Astrocyte (in vitro differentiated cells and primary cell): ENCODE measurements around the gene NRBF2. TPM values are rescaled to one million over a fixed set of nuclear protein-coding genes. Genes with fewer than 3 reads are reported as not detected.

Experiments
- DNase-seq: peaks from one replicate; pipeline ENCODE4 v3.0.0-alpha.2; 2010; ENCODE audit warnings: low read depth
- FAIRE-seq: peaks from 2 replicates; lab custom pipeline; 2011; peaks lifted over from hg19 to GRCh38; lab: Jason Lieb, UNC
- H2AFZ ChIP-seq: 2 replicates; pipeline ENCODE4 v1.6.0; 2012; ENCODE audit warnings: low read depth, low read length, inconsistent platforms
- H3K27ac ChIP-seq: 2 replicates; pipeline ENCODE4 v1.5.1; 2011; ENCODE audit warnings: low read depth, low read length, inconsistent platforms
- H3K27me3 ChIP-seq: 2 replicates; pipeline ENCODE4 v1.6.0; 2011; ENCODE audit warnings: low read length, inconsistent platforms; ENCODE audit not compliant: insufficient read depth
- H3K36me3 ChIP-seq: 2 replicates; pipeline ENCODE4 v1.5.1; 2011; ENCODE audit warnings: low read length, inconsistent platforms; ENCODE audit not compliant: insufficient read depth
- H3K4me1 ChIP-seq: 2 replicates; pipeline ENCODE4 v1.5.1; 2011; ENCODE audit warnings: low read length, inconsistent platforms; ENCODE audit not compliant: insufficient read depth
- H3K4me2 ChIP-seq: 2 replicates; pipeline ENCODE4 v1.6.0; 2012; ENCODE audit warnings: low read length, inconsistent platforms
- H3K4me3 ChIP-seq: 2 replicates; pipeline ENCODE4 v1.5.1; 2011; ENCODE audit warnings: low read depth, mild to moderate bottlenecking, low read length, inconsistent platforms; ENCODE audit not compliant: insufficient read depth
- H3K79me2 ChIP-seq: 2 replicates; pipeline ENCODE4 v1.6.0; 2012; ENCODE audit warnings: mild to moderate bottlenecking, low read length, inconsistent platforms; ENCODE audit not compliant: insufficient read depth
- H3K9ac ChIP-seq: 2 replicates; pipeline ENCODE4 v1.6.0; 2012; ENCODE audit warnings: mild to moderate bottlenecking, low read length, inconsistent platforms
- H3K9me3 ChIP-seq: 2 replicates; pipeline ENCODE4 v1.5.1; 2012; ENCODE audit warnings: low read depth, mild to moderate bottlenecking, low read length, inconsistent platforms; ENCODE audit not compliant: insufficient read depth
- H4K20me1 ChIP-seq: 2 replicates; pipeline ENCODE4 v1.6.0; 2012; ENCODE audit warnings: low read length, inconsistent platforms; ENCODE audit not compliant: insufficient read depth
- H3K27ac Mint-ChIP-seq: one replicate; pipeline ENCODE4 v1.8.0; 2021; ENCODE audit warnings: mild to moderate bottlenecking, mixed read lengths; ENCODE audit not compliant: unreplicated experiment
- H3K27me3 Mint-ChIP-seq: one replicate; pipeline ENCODE4 v1.8.0; 2021; ENCODE audit warnings: low read depth, mixed read lengths; ENCODE audit not compliant: unreplicated experiment
- H3K36me3 Mint-ChIP-seq: one replicate; pipeline ENCODE4 v1.8.0; 2021; ENCODE audit warnings: low read depth, mixed read lengths; ENCODE audit not compliant: unreplicated experiment
- H3K4me1 Mint-ChIP-seq: one replicate; pipeline ENCODE4 v1.8.0; 2021; ENCODE audit warnings: low read depth, mixed read lengths; ENCODE audit not compliant: unreplicated experiment
- H3K4me3 Mint-ChIP-seq: one replicate; pipeline ENCODE4 v1.8.0; 2021; ENCODE audit warnings: mild to moderate bottlenecking, moderate library complexity, mixed read lengths; ENCODE audit not compliant: unreplicated experiment
- H3K9me3 Mint-ChIP-seq: one replicate; pipeline ENCODE4 v1.8.0; 2021; ENCODE audit warnings: mild to moderate bottlenecking, mixed read lengths; ENCODE audit not compliant: unreplicated experiment
- CTCF ChIP-seq: IDR thresholded peaks from 2 replicates; pipeline ENCODE4 v1.5.1; 2011; ENCODE audit warnings: low read depth, mild to moderate bottlenecking, inconsistent platforms, low read length, moderate library complexity; ENCODE audit not compliant: insufficient read depth
- EZH2 ChIP-seq: IDR thresholded peaks from 2 replicates; pipeline ENCODE4 v1.6.1; 2012; ENCODE audit warnings: mild to moderate bottlenecking, low read length, inconsistent platforms; ENCODE audit not compliant: insufficient read depth
- total RNA-seq: library from RNA; stranded (reverse); gene quantifications from 2 replicates; pipeline ENCODE4 v1.2.1, GENCODE V29; 2021

Gene NRBF2
- total RNA-seq, 1 donor from 2014 or later: 55.4 TPM

DNA sequence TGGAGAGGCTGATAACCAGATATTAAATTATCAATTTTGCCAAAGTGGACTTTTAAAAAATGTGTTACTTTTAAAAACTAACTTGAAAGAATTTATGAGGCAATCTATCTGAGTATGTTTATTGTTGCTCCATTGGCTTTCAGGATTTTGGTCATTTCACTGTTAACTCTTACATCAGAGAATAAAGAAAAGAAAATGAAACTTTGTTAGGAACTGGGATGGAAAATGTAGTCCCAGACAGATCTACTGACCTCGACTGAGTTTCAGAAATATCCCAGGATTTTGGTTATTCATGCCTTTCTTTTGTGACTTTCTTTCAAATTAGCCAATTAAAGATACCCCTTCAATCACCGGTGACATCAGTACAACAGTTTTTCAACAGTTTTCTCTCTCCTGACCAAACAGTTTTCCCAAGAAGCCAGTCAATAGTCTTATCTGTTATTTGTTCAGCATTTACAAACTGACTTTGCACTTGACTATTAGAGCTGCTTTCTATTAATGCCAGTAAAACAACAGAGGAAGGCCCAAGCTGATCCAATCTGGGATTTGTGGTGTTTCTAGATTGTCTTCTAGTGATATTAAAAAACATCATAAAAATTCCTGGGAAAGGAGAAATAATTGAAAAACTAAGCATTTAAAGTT lies 35.8 kb downstream of the NRBF2 start:
- no peaks in the 10 kb centered on the region for H3K9me3 Mint-ChIP-seq
- H3K27ac Mint-ChIP-seq: peak overlapping the region; percentile 0
- no peak for FAIRE-seq
- no peak overlapping the region for H3K4me3 Mint-ChIP-seq
- no peak overlapping the region for H3K27ac ChIP-seq
- no peak for DNase-seq
- H3K9ac ChIP-seq: no peak overlapping the region
- no peaks in the 10 kb centered on the region for H3K9me3 ChIP-seq
- H3K4me2 ChIP-seq: no peak overlapping the region
- H3K36me3 Mint-ChIP-seq: peaks cover 2% of the 10 kb centered on the region
- H3K36me3 ChIP-seq: peaks cover 51% of the 10 kb centered on the region
- H2AFZ ChIP-seq: no peak overlapping the region
- TF ChIP-seq CTCF: no peak
- TF ChIP-seq EZH2: no peak
- no peak overlapping the region for H3K4me3 ChIP-seq
- no peaks in the 10 kb centered on the region for H3K27me3 Mint-ChIP-seq
- H3K27me3 ChIP-seq: no peaks in the 10 kb centered on the region
- H3K79me2 ChIP-seq: no peaks in the 10 kb centered on the region
- no peaks in the 10 kb centered on the region for H3K4me1 ChIP-seq
- peaks cover 16% of the 10 kb centered on the region for H4K20me1 ChIP-seq
- peaks cover 30% of the 10 kb centered on the region for H3K4me1 Mint-ChIP-seq

GRCh38 chr10:63169624-63170023 lies 36.5 kb downstream of the NRBF2 start:
- Mint-ChIP-seq H3K4me3 (no peak overlapping the region), H3K27ac (no peak overlapping the region), H3K27me3 (no peaks in the 10 kb centered on the region), H3K9me3 (no peaks in the 10 kb centered on the region), H3K36me3 (peaks cover 2% of the 10 kb centered on the region), H3K4me1 (peaks cover 30% of the 10 kb centered on the region)
- peaks cover 52% of the 10 kb centered on the region for H3K36me3 ChIP-seq
- no peak for FAIRE-seq
- no peaks in the 10 kb centered on the region for H3K9me3 ChIP-seq
- DNase-seq: no peak
- no peak overlapping the region for H3K4me3 ChIP-seq
- peaks cover 16% of the 10 kb centered on the region for H4K20me1 ChIP-seq
- no peak overlapping the region for H3K27ac ChIP-seq
- H3K4me2 ChIP-seq: no peak overlapping the region
- H3K9ac ChIP-seq: no peak overlapping the region
- no peaks in the 10 kb centered on the region for H3K27me3 ChIP-seq
- no peak for TF ChIP-seq CTCF
- no peak for TF ChIP-seq EZH2
- no peaks in the 10 kb centered on the region for H3K4me1 ChIP-seq
- no peak overlapping the region for H2AFZ ChIP-seq
- no peaks in the 10 kb centered on the region for H3K79me2 ChIP-seq

- Mint-ChIP-seq H3K27ac (no peak overlapping the region), H3K9me3 (no peaks in the 10 kb centered on the region), H3K27me3 (no peaks in the 10 kb centered on the region), H3K36me3 (peaks cover 2% of the 10 kb centered on the region), H3K4me3 (no peak overlapping the region), H3K4me1 (peaks cover 30% of the 10 kb centered on the region)
- Histone ChIP-seq H3K36me3 (peaks cover 50% of the 10 kb centered on the region), H3K4me1 (no peaks in the 10 kb centered on the region), H3K9me3 (no peaks in the 10 kb centered on the region), H3K27me3 (no peaks in the 10 kb centered on the region), H3K4me3 (no peak overlapping the region), H3K79me2 (no peaks in the 10 kb centered on the region), H2AFZ (no peak overlapping the region), H4K20me1 (peaks cover 13% of the 10 kb centered on the region), H3K4me2 (no peak overlapping the region), H3K27ac (no peak overlapping the region), H3K9ac (no peak overlapping the region)
- TF ChIP-seq EZH2 (no peak), CTCF (no peak)
- FAIRE-seq: no peak
- no peak for DNase-seq
Measured at GRCh38 chr10:63171255-63171855, 38.2 kb downstream of the NRBF2 start.
